HG03378 (cell line): ENCODE results near the gene ADAMTS13.

Experiments used
- ATAC-seq: cut with Tn5 transposase; IDR thresholded peaks from one replicate; pipeline ENCODE4 v1.9.1; 2021; ENCODE audit warnings: mild to moderate bottlenecking, moderate library complexity; ENCODE audit not compliant: unreplicated experiment

Gene ADAMTS13

DNA sequence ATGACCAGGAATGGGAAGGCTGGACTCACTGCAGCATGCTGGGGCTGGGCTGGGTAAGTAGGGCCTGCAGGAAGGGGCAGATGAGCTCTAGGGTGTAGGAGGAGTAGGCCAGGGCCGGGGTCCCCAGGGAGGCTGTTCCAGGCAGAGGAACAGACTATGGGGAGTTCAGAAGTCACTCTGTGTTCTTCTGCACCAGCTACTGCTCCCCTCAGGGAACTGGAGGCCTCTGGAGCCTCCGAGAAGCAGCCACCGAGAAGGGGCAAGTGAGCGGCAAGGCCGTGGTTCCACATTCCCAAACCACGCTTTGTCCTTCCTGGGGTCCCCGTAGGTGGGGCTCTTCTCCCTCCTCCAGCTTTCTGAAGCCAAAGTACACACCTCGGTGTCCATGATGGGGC, 65.2 kb downstream of the ADAMTS13 start:
- no peak for ATAC-seq

DNA sequence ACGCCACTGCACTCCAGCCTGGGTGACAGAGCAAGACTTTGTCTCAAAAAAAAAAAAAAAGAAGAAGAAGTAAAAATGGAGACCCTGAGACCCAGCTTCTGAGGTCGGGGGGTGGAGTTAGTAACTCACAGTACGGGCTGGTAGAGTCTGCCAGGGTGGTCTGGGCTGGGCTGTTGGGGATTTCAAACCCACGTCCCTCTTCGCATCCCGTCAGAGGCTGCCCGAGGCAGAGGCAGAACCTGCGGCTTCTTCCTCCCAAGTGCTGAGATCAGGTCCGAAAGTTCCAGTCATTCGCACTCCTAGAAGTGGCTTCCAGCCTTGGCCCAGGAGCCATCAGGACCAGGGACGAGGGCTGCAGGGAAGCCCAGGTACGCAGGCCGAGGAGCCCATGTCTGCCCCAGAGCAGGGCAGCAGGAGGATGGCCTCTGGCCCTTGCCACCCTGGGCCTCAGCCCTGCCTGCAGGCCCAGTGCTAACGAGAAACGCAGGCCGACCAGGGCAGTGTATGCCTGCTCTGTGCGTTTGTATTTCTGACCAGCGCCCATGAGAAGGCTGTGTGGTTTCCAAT, 66.6 kb downstream of the ADAMTS13 start:
- no peak for ATAC-seq

DNA sequence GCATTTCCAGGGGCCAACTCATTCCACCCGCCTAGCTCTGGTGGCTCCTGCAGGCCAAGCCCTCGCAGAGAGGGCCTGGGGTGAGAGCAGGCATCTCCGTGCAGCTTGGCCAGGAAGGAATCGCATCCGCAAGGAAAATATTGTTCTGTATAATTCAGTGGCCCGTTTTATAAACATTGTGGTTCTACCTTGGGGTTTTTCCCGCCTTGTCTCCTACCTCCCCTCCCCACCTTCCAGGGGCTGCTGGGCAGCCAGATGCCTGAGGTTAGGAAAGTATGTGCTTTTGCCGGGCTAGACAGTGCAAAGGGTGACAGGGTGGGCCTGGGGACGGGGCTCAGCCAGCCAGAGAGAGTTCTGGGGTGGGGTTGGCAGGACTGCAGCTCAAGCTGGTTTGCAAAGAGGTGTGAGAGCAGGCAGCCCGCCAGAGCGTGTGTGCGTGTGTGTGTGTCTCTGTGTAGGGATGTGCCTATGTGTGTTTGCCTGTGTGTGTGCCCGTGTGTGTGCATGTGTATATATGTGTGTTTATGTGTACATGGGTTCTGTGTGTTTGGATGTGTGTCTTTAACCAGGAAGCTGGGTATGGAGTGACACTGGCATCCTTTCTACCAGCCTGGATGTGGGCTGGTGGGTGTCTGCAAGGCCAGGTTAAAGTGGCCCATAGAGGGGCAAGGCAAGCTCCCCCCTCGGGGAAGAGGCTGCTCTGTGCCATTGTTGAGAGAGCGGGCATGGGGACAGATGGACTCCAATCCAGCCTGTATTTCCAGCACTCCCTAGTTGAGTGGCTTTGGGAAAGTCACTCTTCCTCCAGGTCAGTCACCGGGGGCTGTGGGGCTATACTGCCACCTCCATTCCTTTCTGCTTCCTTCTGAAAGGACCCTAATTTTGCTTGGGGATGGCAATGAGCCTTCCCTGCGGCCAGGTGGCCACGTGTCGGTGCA, 67.4 kb downstream of the ADAMTS13 start:
- ATAC-seq: no peak

DNA sequence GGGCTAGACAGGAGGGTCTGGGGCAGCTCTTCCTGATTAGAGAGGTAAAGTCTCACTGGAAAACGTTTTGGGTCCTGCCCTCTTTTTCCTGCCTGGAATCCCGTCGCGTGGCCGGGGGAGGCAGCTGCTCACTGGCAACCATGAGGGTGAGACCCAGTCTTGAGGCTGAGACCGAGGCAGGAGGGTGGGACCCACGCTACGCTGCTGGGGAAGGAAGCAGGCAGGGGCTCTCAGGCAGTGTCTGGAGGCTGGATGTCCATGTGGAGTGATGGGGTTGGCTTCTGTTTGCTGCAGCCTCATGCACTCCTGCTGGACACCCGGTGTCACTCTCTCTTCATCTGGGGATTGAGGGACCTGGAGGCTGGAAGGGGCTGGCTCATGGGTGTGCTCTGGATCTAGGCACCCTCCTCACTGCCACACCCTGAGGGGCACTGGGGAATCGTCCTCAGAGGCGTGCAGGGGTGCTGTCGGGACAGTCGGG, 68.1 kb downstream of the ADAMTS13 start:
- ATAC-seq: no peak

DNA sequence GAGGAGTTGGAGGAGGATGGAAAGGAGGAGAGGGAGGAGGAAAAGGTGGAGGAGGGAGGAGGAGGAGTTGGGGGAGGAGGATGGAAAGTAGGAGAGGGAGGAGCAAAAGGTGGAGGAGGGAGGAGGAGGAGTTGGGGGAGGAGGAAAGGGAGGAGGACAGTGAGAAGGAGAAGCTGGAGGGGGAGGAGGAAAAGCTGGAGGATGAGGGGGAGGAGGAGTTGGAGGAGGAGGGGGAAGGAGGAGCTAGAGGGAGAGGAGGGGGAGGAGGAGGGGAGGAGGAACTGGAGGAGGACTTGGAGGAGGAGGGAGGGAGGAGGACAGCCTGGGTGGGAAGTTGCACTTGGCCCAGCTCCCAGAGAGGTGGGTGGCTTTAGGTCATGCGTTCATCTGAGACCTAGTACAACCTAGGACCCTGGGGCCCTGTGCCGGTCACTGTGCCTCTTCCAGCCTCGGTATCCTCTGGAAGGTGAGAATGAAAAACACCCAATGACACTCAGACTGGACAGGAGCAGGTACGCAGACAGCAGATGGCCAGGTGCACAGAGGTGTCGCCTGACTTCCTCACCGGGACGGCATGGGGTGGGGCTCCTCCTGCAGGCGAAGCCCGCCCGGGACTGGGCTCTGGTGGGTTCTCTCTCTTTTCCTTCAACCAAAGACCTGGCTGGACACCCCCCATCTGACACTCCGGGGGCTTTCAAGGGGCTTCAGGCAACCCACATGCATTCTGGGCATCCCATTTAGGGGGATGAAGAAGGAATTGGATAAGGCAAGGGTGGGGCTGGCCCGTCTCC, 68.9 kb downstream of the ADAMTS13 start:
- no peak for ATAC-seq

DNA sequence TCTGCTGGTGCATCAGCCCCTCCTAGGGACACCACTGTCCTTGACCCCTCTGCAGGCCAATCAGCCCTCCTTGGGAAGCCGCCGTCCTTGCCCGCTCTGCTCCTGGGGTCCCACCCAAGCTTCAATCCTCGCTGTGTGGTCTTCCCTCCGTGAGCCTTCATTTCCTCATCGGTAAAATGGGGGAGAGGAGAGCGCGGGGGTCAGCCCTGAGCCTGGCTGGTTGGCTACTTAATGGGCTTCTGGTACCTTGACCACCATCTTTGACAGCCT, 69.4 kb downstream of the ADAMTS13 start:
- ATAC-seq: no peak

DNA sequence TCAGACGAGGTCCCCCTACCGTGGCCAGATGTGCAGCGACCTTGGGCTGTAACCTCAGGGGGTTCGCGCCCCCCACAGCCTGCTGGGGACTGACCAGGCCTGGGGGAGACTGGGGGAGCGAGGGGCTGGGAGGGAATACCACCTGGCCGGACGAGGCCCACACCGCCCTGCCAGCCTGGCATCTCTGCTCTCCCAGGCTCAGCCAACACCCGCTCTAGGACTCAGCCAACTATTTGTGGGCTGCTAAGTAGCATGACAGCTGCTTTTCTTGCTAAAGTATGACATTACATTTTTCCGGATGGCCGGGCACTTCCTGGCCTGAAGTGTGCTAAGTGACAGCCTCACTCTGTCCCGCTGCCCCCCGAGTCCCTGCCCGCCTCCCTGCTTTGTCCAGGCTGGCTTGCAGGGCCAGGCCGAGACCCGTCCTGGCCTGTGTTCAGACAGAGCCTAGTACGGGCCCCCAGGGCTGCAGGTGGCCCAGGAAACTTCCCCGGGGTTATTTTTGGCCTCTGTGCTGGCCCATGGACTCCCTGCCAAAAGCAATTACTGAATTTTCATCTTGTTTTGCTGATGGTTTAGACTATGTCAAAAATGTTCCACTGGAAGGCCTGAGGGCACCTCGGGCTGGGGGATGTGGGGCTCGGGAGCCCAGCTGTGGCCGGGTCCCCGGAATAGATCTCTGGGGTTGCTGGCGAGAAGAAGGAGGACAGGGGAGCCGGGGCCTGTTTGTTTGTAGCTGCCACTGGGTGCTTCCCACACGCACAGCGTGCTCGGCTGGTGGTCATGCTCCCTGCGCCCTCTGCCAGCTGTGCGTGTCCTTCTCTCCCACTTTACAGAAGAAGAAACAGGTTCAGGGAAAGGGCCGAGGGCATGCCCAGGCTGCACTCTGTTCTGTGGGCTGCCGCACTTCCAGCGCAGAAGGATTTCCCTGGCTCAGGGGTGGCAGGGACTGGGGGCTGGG, 70.2 kb downstream of the ADAMTS13 start:
- ATAC-seq: no peak

DNA sequence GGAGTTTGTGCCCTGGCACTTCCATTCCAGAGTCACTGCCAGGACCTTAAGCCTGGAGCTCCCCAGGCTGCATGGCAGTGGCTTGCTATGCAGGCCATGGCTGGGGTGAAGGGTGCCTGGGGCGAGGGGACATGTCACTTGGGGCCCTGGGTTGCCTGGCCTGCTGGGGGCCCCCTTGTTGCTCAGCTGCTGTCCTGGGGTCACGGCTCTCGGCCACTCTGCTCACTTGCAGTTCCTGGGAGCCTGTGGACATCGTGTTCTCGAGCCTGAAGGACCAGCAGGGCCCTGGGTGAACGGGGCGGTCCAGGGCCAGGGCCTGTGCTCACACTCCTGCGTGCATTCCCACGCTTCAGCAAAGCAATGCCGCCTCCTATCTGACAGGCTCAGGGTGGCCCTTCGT, 71.3 kb downstream of the ADAMTS13 start:
- no peak for ATAC-seq

DNA sequence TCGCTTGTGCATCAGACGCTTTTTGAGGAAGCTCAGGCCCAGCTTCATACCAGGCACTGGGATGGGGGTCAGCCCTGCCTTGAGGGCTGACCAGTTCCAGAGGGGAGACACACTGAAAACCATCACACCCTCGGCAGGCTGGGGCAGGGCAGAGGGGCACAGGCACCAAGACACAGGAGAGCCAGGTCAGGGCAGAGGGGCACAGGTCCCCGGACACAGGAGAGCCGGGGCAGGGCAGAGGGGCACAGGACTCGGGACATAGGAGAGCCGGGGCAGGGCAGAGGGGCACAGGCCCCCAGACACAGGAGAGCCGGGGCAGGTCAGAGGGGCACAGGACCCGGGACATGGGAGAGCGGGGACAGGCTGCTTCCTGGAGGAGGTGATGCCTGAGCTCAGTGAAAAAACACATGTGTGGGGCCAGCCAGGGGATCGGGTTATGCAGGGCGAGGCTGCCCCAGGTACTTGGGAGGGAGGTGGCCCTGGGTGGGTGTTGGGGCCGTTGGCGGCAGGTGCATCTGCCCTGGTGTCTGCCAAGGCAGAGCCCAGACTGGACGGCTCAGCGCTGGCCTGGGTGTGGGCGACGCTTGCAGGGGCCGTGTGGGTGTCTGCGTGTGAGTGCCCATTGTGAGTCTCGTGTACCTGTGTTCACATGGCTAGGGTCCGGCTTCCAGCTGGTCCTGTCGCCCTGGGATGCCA, 71.8 kb downstream of the ADAMTS13 start:
- ATAC-seq: no peak

DNA sequence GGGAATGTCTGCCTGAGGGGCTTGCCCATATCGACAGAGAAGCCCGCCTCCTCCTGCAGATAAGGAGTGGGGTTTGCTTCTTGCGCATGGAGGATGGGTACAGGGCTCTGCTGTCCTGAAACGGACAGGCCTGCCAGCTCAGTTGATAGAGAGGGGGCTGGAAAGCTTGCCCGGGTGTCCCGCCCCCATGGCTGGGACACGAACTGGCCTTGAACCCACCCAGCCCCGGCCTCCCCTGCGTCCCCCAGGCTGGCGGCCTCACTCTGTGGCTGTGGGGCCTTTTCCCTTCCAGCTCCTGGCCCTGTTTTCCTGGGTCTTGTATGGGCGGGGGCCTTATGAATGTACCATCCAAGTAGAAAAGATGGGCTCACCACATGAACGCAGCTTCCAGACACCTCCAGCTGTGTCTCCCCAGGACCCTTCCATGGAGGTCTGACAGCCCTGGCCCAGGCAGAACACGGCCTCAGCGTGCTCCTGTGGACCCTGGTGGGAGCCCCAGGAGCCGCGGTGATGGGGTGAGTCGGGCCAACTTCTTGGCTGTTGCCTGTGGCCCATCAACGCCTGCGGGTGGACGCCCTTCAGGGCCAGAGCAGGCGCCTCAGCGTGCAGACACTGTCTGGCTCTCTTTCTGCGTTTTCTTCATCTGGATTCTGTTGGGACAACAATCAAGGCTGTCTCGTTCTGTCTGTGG, 72.6 kb downstream of the ADAMTS13 start:
- no peak for ATAC-seq

DNA sequence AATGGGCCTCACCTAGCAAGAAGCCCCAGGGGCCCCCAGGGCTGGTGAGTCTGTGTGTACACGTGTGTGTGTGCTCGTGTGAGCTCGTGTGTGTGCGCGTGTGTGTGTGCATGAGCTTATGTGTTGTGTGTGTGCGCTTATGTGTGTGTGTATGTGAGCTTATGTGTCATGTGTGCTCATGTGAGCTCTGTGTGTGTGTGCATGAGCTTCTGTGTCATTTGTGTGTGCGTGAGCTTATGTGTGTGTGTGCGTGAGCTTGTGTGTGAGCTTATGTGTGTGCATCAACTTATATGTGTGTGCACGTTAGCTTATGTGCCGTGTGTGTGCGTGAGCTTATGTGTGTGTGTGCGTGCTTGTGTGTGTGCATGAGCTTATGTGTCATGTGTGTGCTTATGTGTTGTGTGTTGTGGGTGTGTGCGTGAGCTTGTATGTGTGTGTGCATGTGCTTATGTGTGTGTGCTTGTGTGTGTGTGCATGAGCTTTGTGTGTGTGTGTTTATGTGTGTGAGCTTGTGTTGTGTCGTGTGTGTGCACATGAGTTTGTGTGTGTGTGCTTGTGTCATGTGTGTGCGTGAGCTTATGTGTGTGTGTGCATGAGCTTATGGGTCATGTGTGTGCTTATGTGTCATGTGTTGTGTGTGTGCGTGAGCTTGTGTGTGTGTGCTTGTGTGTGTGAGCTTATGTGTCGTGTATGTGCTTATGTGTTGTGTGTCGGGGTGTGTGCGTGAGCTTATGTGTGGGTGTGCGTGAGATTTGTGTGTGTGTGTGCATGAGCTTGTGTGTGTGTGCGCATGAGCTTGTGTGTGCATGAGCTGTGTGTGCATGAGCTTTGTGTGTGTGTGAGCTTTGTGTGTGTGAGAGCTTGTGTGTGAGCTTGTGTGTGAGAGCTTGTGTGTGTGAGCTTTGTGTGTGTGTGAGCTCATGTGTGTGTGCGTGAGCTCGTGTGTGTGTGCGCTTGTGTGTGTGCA, 73.4 kb downstream of the ADAMTS13 start:
- ATAC-seq: no peak

DNA sequence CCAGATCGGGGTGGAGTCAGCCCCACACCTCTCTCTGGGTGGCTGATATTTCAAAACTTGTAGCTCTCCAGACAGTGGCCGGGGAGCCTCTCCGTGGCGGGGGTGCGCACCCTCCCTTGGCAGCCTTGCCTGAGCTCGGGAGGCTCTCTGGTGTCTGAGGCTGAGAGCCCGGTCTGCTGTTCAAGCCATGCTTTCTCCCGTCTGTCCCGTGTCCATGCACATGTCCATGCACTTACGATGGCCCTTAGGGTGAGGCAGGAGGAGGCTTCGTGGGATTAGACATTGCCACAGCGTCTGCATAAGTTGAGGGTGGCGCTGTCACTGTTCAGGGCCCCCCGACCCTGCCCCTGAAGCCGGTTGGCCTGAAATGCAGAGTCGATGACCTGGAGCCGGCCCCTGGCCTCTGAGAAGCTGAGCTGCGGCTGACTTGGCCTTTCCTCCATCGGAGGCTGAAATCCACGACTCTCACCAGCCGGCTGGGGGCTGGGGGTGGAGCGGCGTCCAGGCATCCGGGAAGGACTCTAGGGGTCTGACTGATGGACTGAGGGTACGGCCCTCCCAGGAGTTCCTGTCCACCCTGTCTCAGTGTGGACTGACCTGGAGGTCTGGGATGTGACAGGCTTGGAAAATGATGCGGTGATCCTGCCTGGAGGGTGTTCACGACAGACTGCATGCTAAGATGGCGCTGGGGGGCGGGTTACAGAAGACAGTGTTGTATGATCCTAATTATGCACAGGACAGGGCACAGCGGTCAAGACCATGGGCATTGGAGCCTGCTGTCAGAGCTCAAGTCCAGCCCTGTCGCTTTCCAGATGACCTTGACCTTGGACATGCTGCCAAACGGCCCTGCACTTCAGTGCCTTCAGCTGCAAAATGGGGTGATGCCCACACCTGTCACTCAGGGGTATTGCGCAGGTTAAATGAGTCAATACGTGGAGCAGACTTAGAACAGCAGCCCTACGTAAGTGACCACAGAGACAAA, 75.0 kb downstream of the ADAMTS13 start:
- no peak for ATAC-seq

DNA sequence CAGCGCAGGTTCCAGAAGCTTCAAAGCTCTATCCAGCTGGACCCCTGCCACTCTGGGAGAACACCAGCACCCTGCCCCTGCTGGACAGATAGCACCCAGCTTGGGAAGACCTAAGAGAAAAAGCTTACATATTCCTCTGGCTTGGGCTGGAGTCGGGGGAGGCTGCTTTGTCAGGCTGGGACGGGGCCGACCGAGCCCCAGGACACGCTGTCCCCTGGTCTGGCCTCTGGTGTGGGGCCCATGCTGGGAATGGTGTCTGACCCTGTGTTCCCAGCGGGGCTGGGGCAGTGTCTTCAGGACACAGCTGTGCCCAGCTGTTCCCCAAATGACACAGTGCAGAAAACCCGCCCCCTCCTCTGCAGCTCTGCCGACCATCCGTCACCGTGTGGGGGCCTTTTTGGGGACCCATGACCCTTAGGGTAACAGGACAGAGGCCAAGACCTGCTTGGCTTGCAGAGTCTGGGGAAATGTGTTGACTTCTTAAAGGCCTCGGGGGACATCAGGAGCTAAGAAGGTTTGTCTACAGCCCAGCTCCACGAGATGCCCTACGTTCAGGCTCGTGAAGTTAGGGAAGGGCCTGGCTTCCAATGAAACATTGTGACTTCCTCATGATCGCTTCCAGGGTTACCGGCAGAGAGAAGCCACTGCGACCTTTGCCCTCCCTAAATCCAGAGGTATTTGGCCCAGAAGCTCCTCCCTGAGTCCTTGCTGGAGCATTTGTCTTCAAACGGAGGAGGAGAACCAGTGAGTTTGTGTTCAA, 77.1 kb downstream of the ADAMTS13 start:
- ATAC-seq: no peak

DNA sequence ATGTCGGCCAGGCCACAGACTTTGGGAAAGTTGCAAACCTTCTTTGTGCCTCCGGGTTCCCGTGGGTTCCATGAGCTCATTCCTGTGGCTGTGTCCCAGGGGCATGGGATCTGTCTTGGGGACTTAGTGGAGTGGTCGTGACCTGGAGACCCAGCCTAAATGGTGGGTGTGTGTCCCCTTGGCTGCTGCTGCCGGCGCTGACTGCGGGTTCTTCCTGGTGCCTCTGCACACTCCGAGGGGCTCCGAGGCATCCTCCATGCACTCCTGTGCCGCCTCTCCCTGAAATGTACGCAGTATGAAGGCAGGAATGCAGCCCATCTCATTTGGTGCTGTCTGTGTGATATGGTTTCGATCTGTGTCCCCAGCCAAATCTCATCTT, 77.7 kb downstream of the ADAMTS13 start:
- no peak for ATAC-seq

DNA sequence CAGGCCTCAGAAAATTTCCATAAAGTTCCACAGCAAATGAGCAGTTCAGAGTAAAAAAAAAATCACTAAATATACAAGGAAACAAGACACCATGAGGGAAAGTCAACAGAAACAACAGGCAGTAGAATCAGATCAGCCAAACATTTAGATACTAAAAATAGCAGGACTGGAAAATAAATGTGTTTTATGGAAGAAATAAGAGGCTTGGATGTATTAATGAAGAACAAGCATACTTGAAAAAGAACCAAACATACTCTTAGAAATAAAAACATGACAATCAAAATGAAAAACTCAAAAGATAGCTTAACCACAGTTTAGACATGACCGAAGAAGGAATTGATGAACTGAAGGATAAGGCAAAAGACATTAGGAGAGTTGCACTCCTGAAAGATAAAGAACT, 79.9 kb downstream of the ADAMTS13 start:
- ATAC-seq: no peak

DNA sequence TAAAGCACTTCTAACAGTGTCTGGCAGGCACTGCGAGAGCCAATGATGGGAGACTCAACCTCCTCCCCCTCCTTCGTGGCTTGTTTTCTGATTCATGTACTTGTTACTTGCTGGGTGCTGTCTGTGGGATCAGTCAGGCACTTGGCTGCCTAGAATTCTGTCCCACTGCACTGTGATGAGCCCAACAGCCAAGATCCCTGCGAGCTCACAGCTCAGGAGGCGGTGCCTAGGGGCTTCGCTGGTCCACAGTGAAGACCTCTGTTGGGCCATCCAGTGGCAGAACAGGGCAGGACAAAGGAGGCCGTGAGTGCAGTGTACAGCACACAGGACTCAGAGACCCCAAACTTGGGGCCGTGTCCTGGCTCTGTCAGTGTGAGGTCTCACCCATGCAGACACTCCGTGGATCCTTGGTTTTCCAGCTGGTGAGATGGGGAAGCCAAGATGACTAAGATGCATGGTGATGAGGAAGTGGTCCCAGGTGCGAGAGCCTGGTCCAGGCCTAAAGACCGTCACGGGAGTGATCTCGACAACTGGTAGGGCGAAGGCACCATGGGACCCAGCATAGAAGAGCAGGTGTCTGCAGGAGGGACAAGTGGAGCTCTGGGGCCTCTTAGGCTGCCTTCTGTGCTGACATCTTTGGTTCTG, 83.1 kb downstream of the ADAMTS13 start:
- no peak for ATAC-seq
